Effector CD4-positive, alpha-beta T cell (primary cell): Measurements from ENCODE around the gene CNTROB.

Experiments
- DNase-seq: peaks from one replicate; pipeline ENCODE4 v3.0.0-alpha.2; 2020

CNTROB gene

DNA sequence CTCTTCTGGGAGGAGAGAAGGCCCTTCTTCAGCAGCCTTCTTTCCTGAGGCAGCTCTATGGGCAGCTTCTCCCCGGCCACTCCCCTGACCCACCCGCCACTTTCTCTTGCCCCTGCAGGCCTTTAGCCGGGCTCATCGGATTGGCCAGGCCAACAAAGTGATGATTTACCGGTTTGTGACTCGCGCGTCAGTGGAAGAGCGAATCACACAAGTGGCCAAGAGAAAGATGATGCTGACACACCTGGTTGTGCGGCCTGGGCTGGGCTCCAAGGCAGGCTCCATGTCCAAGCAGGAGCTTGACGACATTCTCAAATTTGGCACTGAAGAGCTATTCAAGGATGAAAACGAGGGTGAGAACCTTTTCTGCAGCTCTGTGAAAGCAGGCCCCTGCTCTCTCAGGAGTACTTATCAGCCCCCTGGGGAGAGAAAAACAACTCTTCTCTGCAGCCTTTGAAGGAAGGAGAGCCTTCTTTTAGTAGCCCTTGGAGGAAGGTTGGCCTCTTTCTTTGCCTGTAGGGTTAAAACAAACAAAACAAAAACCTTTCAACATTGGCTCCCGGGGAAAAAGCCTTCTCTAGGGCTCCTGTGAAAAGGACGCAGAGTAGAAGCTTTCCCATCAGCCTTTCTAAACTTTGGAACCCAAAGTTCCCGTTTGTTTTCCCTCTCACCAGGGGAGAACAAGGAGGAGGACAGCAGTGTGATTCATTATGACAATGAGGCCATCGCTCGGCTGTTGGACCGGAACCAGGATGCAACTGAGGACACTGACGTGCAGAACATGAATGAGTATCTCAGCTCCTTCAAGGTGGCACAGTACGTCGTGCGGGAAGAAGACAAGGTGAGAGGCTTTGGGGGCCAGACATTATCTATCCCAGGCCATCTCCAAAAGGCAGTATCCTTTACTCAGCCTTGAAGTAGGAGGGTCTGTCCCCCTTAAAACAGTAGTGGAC, 28.6 kb upstream of the CNTROB start:
- no peak for DNase-seq

GRCh38 chr17:7909089-7909488, 22.9 kb upstream of the CNTROB start:
- no peak for DNase-seq

- DNase-seq: no peak
Measured at GRCh38 chr17:7910281-7910680, 21.7 kb upstream of the CNTROB start.

DNA sequence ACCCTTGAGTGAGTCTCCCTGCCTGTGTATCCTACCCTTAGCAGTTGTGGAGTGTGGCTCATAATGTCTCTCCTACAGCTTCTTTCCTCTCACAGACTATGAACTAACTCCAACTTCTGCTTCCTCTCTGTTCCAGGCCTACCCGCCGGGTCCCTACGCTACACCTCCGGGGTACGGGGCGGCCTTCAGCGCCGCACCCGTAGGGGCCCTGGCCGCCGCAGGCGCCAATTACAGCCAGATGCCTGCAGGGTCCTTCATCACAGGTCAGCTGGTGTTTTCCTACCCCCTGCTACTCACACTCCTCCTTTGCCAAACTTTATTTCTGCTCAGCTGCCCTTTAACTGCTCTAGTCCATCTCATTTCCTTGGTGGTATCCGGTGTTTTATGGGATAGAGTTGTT, 21.3 kb upstream of the CNTROB start:
- no peak for DNase-seq

DNA sequence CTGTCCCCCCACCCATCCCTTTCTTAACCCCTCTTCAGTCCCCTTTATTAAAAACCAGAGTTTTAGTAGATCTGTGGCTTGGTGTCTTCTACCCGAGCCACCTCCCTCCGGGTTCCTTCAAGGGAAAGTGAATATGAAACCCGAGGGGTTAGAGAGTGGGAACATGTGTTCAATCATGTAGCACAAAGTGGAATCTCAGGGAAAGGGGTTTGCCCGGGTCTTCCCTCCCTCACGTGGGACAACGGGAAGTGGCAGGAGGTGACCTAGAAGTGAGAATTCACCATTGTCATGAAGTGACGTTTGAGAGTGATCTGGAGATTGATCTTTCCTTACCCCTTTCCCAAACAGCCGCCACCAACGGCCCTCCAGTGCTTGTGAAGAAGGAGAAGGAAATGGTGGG, 20.9 kb upstream of the CNTROB start:
- no peak for DNase-seq

DNA sequence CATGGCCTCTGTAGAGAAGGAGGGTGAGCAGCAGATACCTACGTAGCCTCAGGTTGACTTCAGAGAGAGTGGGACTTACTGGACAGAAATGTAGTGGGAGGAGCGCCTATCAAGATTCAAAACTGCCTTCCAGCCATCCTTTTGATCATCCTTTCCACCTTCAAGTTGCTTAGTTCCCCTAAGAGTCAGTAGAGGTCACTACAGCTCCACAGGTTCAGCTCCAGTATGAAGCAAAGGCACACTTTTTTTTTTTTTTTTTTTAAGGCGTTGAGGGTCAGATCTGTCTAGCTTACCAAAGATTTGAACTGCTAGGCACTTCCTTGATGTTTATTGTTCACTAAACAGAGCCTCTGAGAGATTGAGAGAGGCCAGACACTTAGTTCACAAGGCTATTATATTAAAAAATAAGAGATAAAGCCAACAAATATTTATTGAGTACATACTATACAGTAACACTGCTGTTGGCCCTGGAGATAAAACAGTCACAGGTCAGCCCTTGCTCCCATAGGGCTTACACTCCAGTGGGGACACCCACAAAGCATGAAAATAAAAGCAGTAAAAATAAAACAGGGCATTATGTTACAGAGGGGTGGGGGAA, 19.0 kb upstream of the CNTROB start:
- peak; percentile 38 for DNase-seq

- no peak for DNase-seq
Measured at GRCh38 chr17:7915179-7915610, 16.8 kb upstream of the CNTROB start.

DNA sequence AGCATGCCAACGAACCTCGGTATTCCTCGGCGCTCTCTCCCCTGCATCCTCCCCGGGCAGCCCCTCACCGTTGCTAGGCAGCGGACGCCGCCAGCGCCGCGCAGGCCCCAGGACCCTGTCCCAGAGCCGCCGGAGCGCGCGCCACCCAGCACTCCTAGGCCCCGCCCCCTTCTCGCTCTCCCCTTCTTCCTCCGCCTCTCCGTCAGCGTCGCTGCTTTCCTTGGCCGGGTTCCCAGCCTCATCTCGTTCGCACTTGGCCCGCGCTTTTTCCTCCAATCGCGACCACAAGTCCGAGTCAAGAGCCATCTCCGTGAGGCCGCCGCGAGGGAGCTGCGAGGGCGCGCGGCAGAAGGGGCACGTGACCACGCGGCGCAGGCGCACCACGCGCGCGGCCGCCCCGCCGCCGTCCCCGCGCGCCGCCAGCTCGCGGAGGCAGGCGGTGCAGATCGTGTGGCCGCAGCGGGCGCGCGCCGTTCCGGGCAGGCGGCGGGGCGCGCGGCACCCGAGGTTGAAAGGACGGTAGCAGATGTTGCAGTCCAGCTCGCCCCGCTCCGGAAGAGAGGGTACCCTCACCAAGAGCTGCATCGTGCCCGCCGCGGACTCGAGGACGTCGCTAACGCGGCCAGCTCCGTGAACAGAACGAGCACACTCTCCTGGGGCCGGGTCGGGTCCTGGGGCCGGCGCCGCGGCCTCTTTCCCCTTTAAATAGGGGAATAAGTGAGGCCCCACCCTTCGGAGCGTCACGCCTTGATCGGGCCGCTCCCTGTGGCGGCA, 16.2 kb upstream of the CNTROB start, which contains the start of gene RNF227:
TSS of gene RNF227 (minus strand) at position 679 of the 774 bp plus-strand sequence. CDS start at position 585, 94 bp downstream.
- peak; percentile 67 for DNase-seq

GRCh38 chr17:7916385-7916682, 15.7 kb upstream of the CNTROB start:
- DNase-seq: no peak

DNA sequence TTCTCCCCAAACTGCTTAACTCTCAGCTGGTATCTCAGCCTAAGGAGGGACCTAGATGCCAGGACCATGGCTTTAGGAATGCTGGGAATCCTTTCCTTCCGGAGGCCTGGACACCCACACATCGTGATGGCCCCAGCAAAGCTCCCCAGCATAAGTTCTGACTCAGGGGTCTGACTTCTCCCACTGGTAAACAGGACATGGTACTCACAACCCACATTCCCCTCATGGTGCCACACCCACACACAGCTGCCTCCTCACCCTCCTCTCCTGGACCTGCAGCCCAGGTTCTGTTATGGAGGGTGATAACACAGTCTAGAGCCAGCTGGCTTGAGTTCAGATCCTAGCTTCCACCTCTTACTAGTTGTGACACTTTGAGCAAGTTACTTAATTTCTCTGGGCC, 15.2 kb upstream of the CNTROB start:
- no peak for DNase-seq

- no peak for DNase-seq
Measured at GRCh38 chr17:7922269-7922844, 9.6 kb upstream of the CNTROB start.

DNA sequence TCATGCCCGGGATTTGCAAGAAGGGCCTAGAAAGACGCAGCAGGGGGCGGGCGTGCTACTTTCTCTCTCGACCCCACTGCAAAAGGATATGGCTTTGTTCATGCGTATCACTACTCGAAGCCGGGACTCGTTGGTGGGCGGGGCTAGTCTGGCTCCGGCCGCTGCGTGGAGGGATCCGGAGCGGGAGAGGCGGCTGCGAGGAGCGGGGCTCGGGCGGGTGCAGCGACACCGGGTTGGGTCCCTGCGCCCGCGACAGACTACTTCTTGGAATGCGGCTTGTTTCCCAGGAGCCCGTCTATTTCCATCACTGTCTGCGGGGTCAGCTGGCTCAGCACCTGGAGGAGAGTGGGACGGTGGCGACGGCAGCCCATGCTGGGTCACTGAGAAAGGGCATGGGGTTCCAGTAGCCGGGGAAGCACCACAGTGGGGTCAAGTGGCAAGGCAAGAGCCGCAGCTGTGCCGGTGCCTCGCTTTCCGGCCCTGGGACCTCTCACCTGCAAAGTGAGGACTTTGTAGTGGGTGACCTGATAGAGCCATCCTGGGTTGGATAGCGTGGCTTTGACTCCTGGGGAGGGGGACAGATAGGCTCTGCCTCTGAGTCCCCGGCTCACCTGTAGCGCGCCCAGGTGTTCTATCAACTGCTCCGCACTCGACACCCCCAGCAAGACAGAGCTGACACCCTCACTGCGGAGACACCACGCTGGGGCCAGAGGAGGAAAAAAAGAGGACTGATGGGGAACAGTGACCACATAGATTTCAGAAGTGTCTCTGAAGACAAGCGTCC, 9.0 kb upstream of the CNTROB start:
- peak; percentile 74 for DNase-seq

- DNase-seq: no peak
Measured at GRCh38 chr17:7927596-7927995, 4.4 kb upstream of the CNTROB start.

GRCh38 chr17:7929158-7930023, 2.6 kb upstream of the CNTROB start, which contains the start of gene KCNAB3:
Gene KCNAB3 (minus strand): TSS chr17:7929856. CDS start chr17:7929435, 421 bp downstream.
- DNase-seq: peak; percentile 46

- no peak for DNase-seq
Measured at GRCh38 chr17:7930841-7931631, 970 bp upstream of the CNTROB start.

DNA sequence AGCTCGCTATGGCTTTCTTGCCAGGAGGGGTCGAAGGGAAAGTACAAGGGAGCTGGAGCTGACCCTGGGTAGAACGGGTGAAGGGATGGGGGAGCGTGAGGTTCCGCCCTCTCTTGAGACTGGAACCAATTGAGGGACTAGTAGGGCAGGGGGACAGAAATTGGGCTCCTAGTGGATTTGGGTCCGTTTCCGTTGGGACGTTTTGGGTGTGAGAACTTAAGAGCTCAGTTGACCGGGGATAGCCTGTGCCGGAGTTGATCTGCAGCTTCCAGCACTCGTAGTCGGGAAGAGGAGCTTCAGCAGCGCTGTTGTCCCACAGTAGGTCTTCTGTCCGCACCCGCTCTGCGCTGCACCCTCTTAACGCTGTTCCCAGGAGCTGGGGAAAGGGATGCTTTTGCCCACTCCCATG, 481 bp downstream of the CNTROB start:
- DNase-seq: no peak

DNA sequence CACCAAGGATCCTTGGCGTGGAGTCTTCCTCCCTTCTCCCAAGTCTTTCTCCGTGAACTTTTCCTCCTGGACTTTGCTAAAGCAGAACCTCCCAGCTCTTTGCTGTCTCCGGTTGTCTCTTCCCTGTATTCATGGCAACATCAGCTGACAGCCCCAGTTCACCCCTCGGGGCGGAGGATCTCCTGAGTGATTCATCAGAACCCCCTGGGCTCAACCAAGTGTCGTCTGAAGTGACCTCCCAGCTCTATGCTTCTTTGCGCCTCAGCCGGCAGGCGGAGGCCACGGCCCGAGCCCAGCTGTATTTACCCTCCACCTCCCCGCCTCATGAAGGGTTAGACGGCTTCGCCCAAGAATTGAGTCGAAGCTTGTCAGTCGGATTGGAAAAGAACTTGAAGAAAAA, 943 bp downstream of the CNTROB start:
- DNase-seq: no peak

GRCh38 chr17:7935859-7936258, 3.9 kb downstream of the CNTROB start:
- DNase-seq: no peak

GRCh38 chr17:7940034-7940433, 8.0 kb downstream of the CNTROB start:
- no peak for DNase-seq

DNA sequence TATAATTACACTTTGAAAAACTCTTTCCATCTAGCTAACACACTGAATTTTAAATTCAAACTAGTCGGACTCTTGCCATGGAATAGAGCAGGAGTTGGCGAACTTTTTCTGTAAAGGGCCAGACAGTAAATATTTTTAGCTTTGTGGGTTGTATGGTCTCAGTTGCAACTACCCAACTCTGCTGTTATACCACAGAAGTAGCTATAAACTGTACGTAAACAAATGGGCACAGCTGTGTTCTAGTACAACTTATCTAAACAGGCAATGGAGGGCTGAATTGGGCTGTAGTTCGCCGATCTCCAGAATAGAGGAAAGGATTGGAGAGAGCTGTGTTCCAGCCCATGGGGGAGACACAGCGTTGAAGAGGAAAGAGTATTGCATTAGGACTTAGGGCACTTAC, 8.7 kb downstream of the CNTROB start:
- DNase-seq: no peak
